Ascending aorta (tissue), 2 donors: ENCODE results near the gene CFAP74. TPM values are rescaled to one million over a fixed set of nuclear protein-coding genes. Genes with fewer than 3 reads are reported as not detected.

ENCODE experiments used
- DNase-seq, 2 donors: peaks; one replicate each; pipeline ENCODE4 v3.0.0-alpha.2; 2019; ENCODE audit warnings: low spot score in 2 of 2
- H3K27ac ChIP-seq, 2 donors: fragments of 200-600 bp; sonication (generic); one replicate each; pipeline ENCODE4 v1.5.1; 2016 to 2017; ENCODE audit warnings: mild to moderate bottlenecking in 1 of 2
- H3K27me3 ChIP-seq: fragments of 200-600 bp; sonication (generic); one replicate; pipeline ENCODE4 v1.5.1; 2017
- H3K36me3 ChIP-seq, 2 donors: fragments of 200-600 bp; sonication (generic); one replicate each; pipeline ENCODE4 v1.5.1; 2016
- H3K4me1 ChIP-seq, 2 donors: fragments of 200-600 bp; sonication (generic); one replicate each; pipeline ENCODE4 v1.5.1; 2016 to 2017; ENCODE audit warnings: mild to moderate bottlenecking in 1 of 2
- H3K4me3 ChIP-seq, 2 donors: fragments of 200-600 bp; sonication (generic); one replicate each; pipeline ENCODE4 v1.5.1; 2016 to 2017; ENCODE audit warnings: mild to moderate bottlenecking in 1 of 2
- H3K9me3 ChIP-seq, 2 donors: fragments of 200-600 bp; sonication (generic); one replicate each; pipeline ENCODE4 v1.5.1; 2016
- intact Hi-C: fragments of 100-400 bp; cut with DNase I; formaldehyde crosslinking; loops from one replicate; pipeline ENCODE4 v1.15.1; 2023
- total RNA-seq: library from RNA; depleted of rRNA; stranded (reverse); fragments of >200 nt; gene quantifications from one replicate; pipeline ENCODE4 v1.1.0, GENCODE V29; 2016
- TF ChIP-seq, protein P1 (sequence below), 3 experiments: fragments of 200-600 bp in 2 of 3; fragments of 450-650 bp in 1 of 3; sonication (generic) in 2 of 3; IDR thresholded peaks; one replicate each; pipeline ENCODE4 v1.5.1; 2016 to 2019; ENCODE audit warnings: antibody characterized with exemption in 3 of 3, mild to moderate bottlenecking in 1 of 3, moderate library complexity in 1 of 3

Gene CFAP74
- total RNA-seq, 1 donor from 2014 or later = not detected

DNA sequence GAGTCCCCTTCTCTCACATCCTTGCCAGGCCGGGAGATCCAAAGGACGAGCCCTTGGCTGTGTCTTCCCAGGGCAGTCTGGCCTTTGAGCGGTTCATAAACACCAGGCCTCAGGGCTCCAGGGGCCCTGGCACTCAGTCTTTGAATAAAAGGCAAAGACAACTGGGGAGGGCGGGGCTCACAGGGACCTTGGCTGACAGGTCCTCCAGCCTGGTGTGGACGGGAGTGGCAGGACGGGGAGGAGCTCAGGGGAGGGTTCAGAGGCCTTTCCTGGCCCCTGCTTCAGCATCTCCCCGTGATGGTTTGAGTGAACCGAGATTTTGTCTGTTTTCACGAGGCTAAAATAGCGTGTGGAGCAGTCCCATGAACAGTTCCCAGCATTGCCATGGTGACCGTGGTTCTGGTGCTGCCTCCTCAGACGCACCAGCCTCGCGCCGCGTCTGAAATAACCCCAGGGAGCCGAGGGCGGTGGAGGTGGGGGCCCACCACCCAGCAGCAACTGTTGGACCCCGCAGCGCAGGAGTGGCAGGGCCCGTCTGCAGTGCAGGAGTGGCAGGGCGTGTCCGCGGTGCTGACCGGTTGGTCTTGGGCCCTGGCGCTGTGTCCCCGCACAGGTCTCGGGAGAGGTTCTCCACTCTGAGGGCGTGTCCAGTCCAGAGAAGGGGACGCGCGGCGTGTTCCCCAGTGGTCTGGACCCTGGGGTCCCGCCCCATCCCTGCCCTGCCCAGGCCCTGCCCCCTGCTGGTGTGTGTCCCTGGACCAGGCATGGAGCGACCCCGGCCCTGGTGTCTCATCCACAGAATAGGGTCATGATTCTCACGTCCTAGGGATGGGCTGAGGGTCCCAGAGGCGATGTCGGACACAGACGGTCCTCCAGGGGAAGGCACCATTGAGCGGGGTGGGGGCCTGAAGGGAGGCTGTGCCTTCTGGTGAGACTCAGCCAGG lies 39.5 kb upstream of the CFAP74 start:
- no peak overlapping the region for H3K27ac ChIP-seq
- no peaks in the 10 kb centered on the region for H3K36me3 ChIP-seq
- H3K4me1 ChIP-seq = no peaks in the 10 kb centered on the region
- no peak for DNase-seq
- no peaks in the 10 kb centered on the region for H3K9me3 ChIP-seq
- intact Hi-C loops = loop anchor here (10.0 kb wide), 1 partner anchor 98 kb away; no protein-coding TSS in a partner anchor
- H3K27me3 ChIP-seq = peaks cover 4% of the 10 kb centered on the region
- H3K4me3 ChIP-seq = no peak overlapping the region
- TF ChIP-seq, protein P1, sequence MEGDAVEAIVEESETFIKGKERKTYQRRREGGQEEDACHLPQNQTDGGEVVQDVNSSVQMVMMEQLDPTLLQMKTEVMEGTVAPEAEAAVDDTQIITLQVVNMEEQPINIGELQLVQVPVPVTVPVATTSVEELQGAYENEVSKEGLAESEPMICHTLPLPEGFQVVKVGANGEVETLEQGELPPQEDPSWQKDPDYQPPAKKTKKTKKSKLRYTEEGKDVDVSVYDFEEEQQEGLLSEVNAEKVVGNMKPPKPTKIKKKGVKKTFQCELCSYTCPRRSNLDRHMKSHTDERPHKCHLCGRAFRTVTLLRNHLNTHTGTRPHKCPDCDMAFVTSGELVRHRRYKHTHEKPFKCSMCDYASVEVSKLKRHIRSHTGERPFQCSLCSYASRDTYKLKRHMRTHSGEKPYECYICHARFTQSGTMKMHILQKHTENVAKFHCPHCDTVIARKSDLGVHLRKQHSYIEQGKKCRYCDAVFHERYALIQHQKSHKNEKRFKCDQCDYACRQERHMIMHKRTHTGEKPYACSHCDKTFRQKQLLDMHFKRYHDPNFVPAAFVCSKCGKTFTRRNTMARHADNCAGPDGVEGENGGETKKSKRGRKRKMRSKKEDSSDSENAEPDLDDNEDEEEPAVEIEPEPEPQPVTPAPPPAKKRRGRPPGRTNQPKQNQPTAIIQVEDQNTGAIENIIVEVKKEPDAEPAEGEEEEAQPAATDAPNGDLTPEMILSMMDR (IDR thresholded peaks at IDR 0.05) = no peak

DNA sequence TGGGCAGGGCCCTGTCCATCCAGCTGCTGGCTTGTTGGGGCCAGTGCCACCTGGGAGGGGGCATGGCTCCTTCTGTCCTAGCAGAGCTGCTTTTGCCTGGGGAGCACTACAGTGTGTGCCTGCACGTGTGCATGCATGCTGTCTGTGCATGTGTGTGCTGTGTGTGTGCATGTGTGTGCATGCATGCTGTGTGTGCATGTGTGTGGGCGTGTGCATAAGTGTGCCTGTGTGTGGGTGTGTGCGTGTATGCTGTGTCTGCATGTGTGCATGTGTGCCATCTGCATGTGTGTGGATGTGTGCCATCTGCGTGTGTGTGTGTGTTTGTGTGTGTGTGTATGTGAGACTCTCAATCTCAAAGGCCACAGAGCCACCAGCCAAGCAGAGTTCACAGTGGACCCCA lies 38.3 kb upstream of the CFAP74 start:
- Histone ChIP-seq H3K27me3 (no peaks in the 10 kb centered on the region), H3K4me3 (no peak overlapping the region), H3K36me3 (no peaks in the 10 kb centered on the region), H3K27ac (no peak overlapping the region), H3K4me1 (no peaks in the 10 kb centered on the region), H3K9me3 (no peaks in the 10 kb centered on the region)
- intact Hi-C loops = loop anchor here (10.0 kb wide), 1 partner anchor 97 kb away; no protein-coding TSS in a partner anchor
- no peak for DNase-seq
- TF ChIP-seq, protein P1 (IDR thresholded peaks at IDR 0.05) = no peak

DNA sequence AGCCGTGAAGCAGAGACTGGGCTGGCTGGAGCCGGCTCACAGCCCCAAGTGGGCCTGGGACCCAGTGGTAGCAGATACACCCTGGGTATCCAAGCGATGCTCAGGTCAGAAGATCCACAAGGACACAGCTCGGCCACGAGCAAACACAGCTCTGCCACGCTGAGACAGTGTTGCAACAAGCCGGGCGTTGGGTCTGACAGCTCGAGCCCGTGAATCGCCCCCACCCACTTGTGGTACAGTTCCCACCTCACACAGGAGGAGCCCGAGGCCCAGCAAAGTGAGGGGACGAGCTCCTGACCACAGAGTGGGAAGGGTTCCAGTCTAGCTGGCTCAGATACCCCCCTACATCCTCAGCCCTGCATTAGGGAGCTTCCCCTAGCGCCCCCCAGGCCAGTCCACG lies 37.7 kb upstream of the CFAP74 start:
- Histone ChIP-seq H3K4me1 (no peaks in the 10 kb centered on the region), H3K9me3 (no peaks in the 10 kb centered on the region), H3K27me3 (no peaks in the 10 kb centered on the region), H3K36me3 (no peaks in the 10 kb centered on the region), H3K4me3 (no peak overlapping the region), H3K27ac (no peak overlapping the region)
- TF ChIP-seq, protein P1 (IDR thresholded peaks at IDR 0.05) = no peak
- no peak for DNase-seq
- intact Hi-C loops = loop anchor here (10.0 kb wide), 1 partner anchor 97 kb away; no protein-coding TSS in a partner anchor

DNA sequence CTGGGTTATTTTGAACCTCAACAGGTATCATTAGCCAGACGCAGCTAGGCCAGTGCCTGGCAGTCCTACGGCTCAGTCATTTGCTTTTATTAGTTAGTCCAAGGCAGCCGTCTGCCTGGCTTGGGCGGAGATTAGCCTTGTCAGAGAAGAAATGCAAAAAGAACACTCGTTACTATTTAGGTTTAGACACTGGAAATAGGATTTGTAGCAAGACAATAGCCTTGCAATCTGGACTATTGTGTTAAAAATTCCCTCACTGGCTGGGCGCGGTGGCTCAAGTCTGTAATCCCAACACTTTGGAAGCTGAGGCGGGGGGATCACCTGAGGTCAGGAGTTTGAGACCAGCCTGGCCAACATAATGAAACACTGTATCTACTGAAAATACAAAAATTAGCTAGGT lies 35.7 kb upstream of the CFAP74 start:
- H3K9me3 ChIP-seq = no peaks in the 10 kb centered on the region

DNA sequence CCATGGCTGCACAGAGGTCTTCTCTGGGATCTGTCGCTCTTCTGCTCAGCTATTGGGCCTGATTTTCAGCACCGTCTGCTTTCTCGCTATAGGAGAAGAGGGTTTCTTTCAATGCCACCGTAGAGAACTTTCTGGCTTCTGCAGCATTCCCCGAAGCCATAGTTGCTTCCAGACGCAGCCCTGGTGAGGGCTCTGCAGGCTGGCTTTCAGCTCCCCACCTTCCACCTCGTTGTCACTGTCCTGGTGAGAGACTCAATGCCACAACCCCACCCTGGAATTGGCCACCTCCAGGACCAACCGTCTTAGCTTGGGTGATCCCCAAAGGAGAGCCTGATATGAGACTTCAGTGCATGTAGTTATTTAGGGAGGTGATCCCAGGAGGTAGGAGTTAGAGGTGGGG lies 34.6 kb upstream of the CFAP74 start:
- intact Hi-C loops = no loop called here
- no peak for DNase-seq
- TF ChIP-seq, protein P1 (IDR thresholded peaks at IDR 0.05) = no peak
- H3K27me3 ChIP-seq = no peaks in the 10 kb centered on the region
- H3K4me3 ChIP-seq = no peak overlapping the region
- no peaks in the 10 kb centered on the region for H3K36me3 ChIP-seq
- no peaks in the 10 kb centered on the region for H3K9me3 ChIP-seq
- H3K27ac ChIP-seq = no peak overlapping the region
- no peaks in the 10 kb centered on the region for H3K4me1 ChIP-seq

More for the DNA sequence above, 35.7 kb upstream of the CFAP74 start:
- TF ChIP-seq, protein P1 (IDR thresholded peaks at IDR 0.05) = no peak
- intact Hi-C loops = no loop called here
- H3K4me1 ChIP-seq = no peaks in the 10 kb centered on the region
- H3K4me3 ChIP-seq = no peak overlapping the region
- DNase-seq = no peak
- H3K27me3 ChIP-seq = no peaks in the 10 kb centered on the region
- H3K27ac ChIP-seq = no peak overlapping the region
- no peaks in the 10 kb centered on the region for H3K36me3 ChIP-seq
